SH-SY5Y (cell line): ENCODE results near the gene KPTN.

ENCODE experiments used
- GATA2 ChIP-seq: IDR thresholded peaks from 2 replicates; pipeline ENCODE4 v1.6.1; 2011; ENCODE audit warnings: mild to moderate bottlenecking, low read depth, low read length
- GATA3 ChIP-seq: IDR thresholded peaks from 2 replicates; pipeline ENCODE4 v1.6.1; 2011; ENCODE audit warnings: low read depth, mild to moderate bottlenecking, low read length, moderate library complexity

KPTN gene

GRCh38 chr19:47499863-47500830, 16.1 kb upstream of the KPTN start:
- no peak for TF ChIP-seq GATA3
- no peak for TF ChIP-seq GATA2

- no peak for TF ChIP-seq GATA3
- no peak for TF ChIP-seq GATA2
Observed at GRCh38 chr19:47499371-47499770, 15.4 kb upstream of the KPTN start.

GRCh38 chr19:47498561-47498960, 14.5 kb upstream of the KPTN start:
- TF ChIP-seq GATA3 (no peak), GATA2 (no peak)

GRCh38 chr19:47497821-47498520, 14.0 kb upstream of the KPTN start:
- TF ChIP-seq GATA3 (no peak), GATA2 (no peak)

GRCh38 chr19:47497050-47497766, 13.2 kb upstream of the KPTN start:
- TF ChIP-seq GATA3 (no peak), GATA2 (no peak)

- TF ChIP-seq GATA3 = no peak
- TF ChIP-seq GATA2 = no peak
Observed at GRCh38 chr19:47495478-47496372, 11.7 kb upstream of the KPTN start.

GRCh38 chr19:47494729-47495128, 10.7 kb upstream of the KPTN start:
- TF ChIP-seq GATA3 (no peak), GATA2 (peak; percentile 100)

- TF ChIP-seq GATA2 (no peak), GATA3 (no peak)
Observed at GRCh38 chr19:47494211-47494547, 10.2 kb upstream of the KPTN start.

- TF ChIP-seq GATA3 = no peak
- TF ChIP-seq GATA2 = no peak
Observed at GRCh38 chr19:47493378-47494210, 9.6 kb upstream of the KPTN start.

- TF ChIP-seq GATA3 (no peak), GATA2 (no peak)
Observed at GRCh38 chr19:47492571-47493377, 8.8 kb upstream of the KPTN start.

- TF ChIP-seq GATA3 (no peak), GATA2 (no peak)
Observed at GRCh38 chr19:47492137-47492533, 8.1 kb upstream of the KPTN start.
